Activated T-cell treated with anti-CD3 and anti-CD28 coated beads, Interleukin-2, amount 50 U/mL, for 24 hours (primary cell): ENCODE measurements around the gene LMO7.

Experiments
- DNase-seq: peaks from one replicate; pipeline ENCODE4 v3.0.0-alpha.2; 2020
- H3K27ac Mint-ChIP-seq: 2 replicates; pipeline ENCODE4 v1.8.0; 2020; ENCODE audit warnings: mild to moderate bottlenecking, mixed read lengths
- H3K27me3 Mint-ChIP-seq: 2 replicates; pipeline ENCODE4 v1.8.0; 2020; ENCODE audit warnings: mixed read lengths
- H3K36me3 Mint-ChIP-seq: 2 replicates; pipeline ENCODE4 v1.8.0; 2020; ENCODE audit warnings: low read depth, mixed read lengths
- H3K4me1 Mint-ChIP-seq: 2 replicates; pipeline ENCODE4 v1.8.0; 2020; ENCODE audit warnings: low read depth, mixed read lengths
- H3K4me3 Mint-ChIP-seq: 2 replicates; pipeline ENCODE4 v1.8.0; 2020; ENCODE audit warnings: mild to moderate bottlenecking, moderate library complexity, mixed read lengths
- H3K9me3 Mint-ChIP-seq: 2 replicates; pipeline ENCODE4 v1.8.0; 2020; ENCODE audit warnings: mixed read lengths

The LMO7 gene

GRCh38 chr13:75795274-75795673, 159.1 kb downstream of the LMO7 start:
- Mint-ChIP-seq H3K4me1 (peaks cover 36% of the 10 kb centered on the region), H3K9me3 (no peaks in the 10 kb centered on the region), H3K27me3 (no peaks in the 10 kb centered on the region), H3K36me3 (peaks cover 19% of the 10 kb centered on the region), H3K4me3 (no peak overlapping the region), H3K27ac (no peak overlapping the region)
- DNase-seq: no peak

- Mint-ChIP-seq H3K27ac (no peak overlapping the region), H3K36me3 (peaks cover 19% of the 10 kb centered on the region), H3K9me3 (no peaks in the 10 kb centered on the region), H3K4me3 (no peak overlapping the region), H3K27me3 (no peaks in the 10 kb centered on the region), H3K4me1 (peaks cover 50% of the 10 kb centered on the region)
- DNase-seq: no peak
Measured at GRCh38 chr13:75796825-75797224, 160.7 kb downstream of the LMO7 start.

GRCh38 chr13:75797239-75797638, 161.1 kb downstream of the LMO7 start:
- H3K4me1 Mint-ChIP-seq: peaks cover 54% of the 10 kb centered on the region
- peaks cover 19% of the 10 kb centered on the region for H3K36me3 Mint-ChIP-seq
- H3K9me3 Mint-ChIP-seq: no peaks in the 10 kb centered on the region
- no peak for DNase-seq
- no peak overlapping the region for H3K27ac Mint-ChIP-seq
- H3K27me3 Mint-ChIP-seq: no peaks in the 10 kb centered on the region
- no peak overlapping the region for H3K4me3 Mint-ChIP-seq

GRCh38 chr13:75797719-75798118, 161.6 kb downstream of the LMO7 start:
- Mint-ChIP-seq H3K4me3 (no peak overlapping the region), H3K4me1 (peaks cover 59% of the 10 kb centered on the region), H3K27ac (peak overlapping the region; percentile 79), H3K36me3 (peaks cover 19% of the 10 kb centered on the region), H3K9me3 (no peaks in the 10 kb centered on the region), H3K27me3 (no peaks in the 10 kb centered on the region)
- no peak for DNase-seq

- no peak for DNase-seq
- H3K4me3 Mint-ChIP-seq: peak overlapping the region; percentile 4
- peaks cover 19% of the 10 kb centered on the region for H3K36me3 Mint-ChIP-seq
- peaks cover 66% of the 10 kb centered on the region for H3K4me1 Mint-ChIP-seq
- H3K27me3 Mint-ChIP-seq: no peaks in the 10 kb centered on the region
- peak overlapping the region; percentile 79 for H3K27ac Mint-ChIP-seq
- no peaks in the 10 kb centered on the region for H3K9me3 Mint-ChIP-seq
Measured at GRCh38 chr13:75798353-75799255, 162.5 kb downstream of the LMO7 start.

GRCh38 chr13:75800545-75800944, 164.4 kb downstream of the LMO7 start:
- H3K27me3 Mint-ChIP-seq: no peaks in the 10 kb centered on the region
- H3K4me3 Mint-ChIP-seq: no peak overlapping the region
- peaks cover 24% of the 10 kb centered on the region for H3K36me3 Mint-ChIP-seq
- H3K27ac Mint-ChIP-seq: peak overlapping the region; percentile 6
- no peaks in the 10 kb centered on the region for H3K9me3 Mint-ChIP-seq
- peaks cover 62% of the 10 kb centered on the region for H3K4me1 Mint-ChIP-seq
- DNase-seq: no peak

GRCh38 chr13:75801388-75801945, 165.3 kb downstream of the LMO7 start:
- Mint-ChIP-seq H3K27ac (no peak overlapping the region), H3K9me3 (no peaks in the 10 kb centered on the region), H3K27me3 (no peaks in the 10 kb centered on the region), H3K4me3 (no peak overlapping the region), H3K36me3 (peaks cover 21% of the 10 kb centered on the region), H3K4me1 (peaks cover 61% of the 10 kb centered on the region)
- no peak for DNase-seq

GRCh38 chr13:75802161-75802560, 166.0 kb downstream of the LMO7 start:
- H3K27me3 Mint-ChIP-seq: no peaks in the 10 kb centered on the region
- no peak for DNase-seq
- H3K4me1 Mint-ChIP-seq: peaks cover 61% of the 10 kb centered on the region
- H3K27ac Mint-ChIP-seq: peak overlapping the region; percentile 78
- peaks cover 14% of the 10 kb centered on the region for H3K36me3 Mint-ChIP-seq
- no peaks in the 10 kb centered on the region for H3K9me3 Mint-ChIP-seq
- peak overlapping the region; percentile 13 for H3K4me3 Mint-ChIP-seq

GRCh38 chr13:75803164-75803611, 167.1 kb downstream of the LMO7 start:
- DNase-seq: no peak
- peaks cover 51% of the 10 kb centered on the region for H3K4me1 Mint-ChIP-seq
- H3K9me3 Mint-ChIP-seq: no peaks in the 10 kb centered on the region
- peak overlapping the region; percentile 13 for H3K4me3 Mint-ChIP-seq
- peaks cover 10% of the 10 kb centered on the region for H3K36me3 Mint-ChIP-seq
- H3K27me3 Mint-ChIP-seq: no peaks in the 10 kb centered on the region
- peak overlapping the region; percentile 55 for H3K27ac Mint-ChIP-seq

GRCh38 chr13:75804054-75804453, 167.9 kb downstream of the LMO7 start:
- no peak overlapping the region for H3K27ac Mint-ChIP-seq
- peaks cover 43% of the 10 kb centered on the region for H3K4me1 Mint-ChIP-seq
- H3K27me3 Mint-ChIP-seq: no peaks in the 10 kb centered on the region
- no peak for DNase-seq
- no peaks in the 10 kb centered on the region for H3K9me3 Mint-ChIP-seq
- H3K4me3 Mint-ChIP-seq: no peak overlapping the region
- H3K36me3 Mint-ChIP-seq: peaks cover 9% of the 10 kb centered on the region

GRCh38 chr13:75804605-75805004, 168.5 kb downstream of the LMO7 start:
- Mint-ChIP-seq H3K27ac (no peak overlapping the region), H3K36me3 (peaks cover 9% of the 10 kb centered on the region), H3K4me3 (no peak overlapping the region), H3K27me3 (no peaks in the 10 kb centered on the region), H3K4me1 (peaks cover 38% of the 10 kb centered on the region), H3K9me3 (no peaks in the 10 kb centered on the region)
- DNase-seq: no peak

GRCh38 chr13:75806117-75806516, 170.0 kb downstream of the LMO7 start:
- DNase-seq: no peak
- H3K4me3 Mint-ChIP-seq: no peak overlapping the region
- H3K27me3 Mint-ChIP-seq: no peaks in the 10 kb centered on the region
- peaks cover 9% of the 10 kb centered on the region for H3K36me3 Mint-ChIP-seq
- no peaks in the 10 kb centered on the region for H3K9me3 Mint-ChIP-seq
- peaks cover 25% of the 10 kb centered on the region for H3K4me1 Mint-ChIP-seq
- no peak overlapping the region for H3K27ac Mint-ChIP-seq

GRCh38 chr13:75811361-75811760, 175.2 kb downstream of the LMO7 start:
- Mint-ChIP-seq H3K4me3 (no peak overlapping the region), H3K27me3 (no peaks in the 10 kb centered on the region), H3K27ac (no peak overlapping the region), H3K9me3 (no peaks in the 10 kb centered on the region), H3K4me1 (no peaks in the 10 kb centered on the region), H3K36me3 (peaks cover 4% of the 10 kb centered on the region)
- no peak for DNase-seq

- peaks cover 4% of the 10 kb centered on the region for H3K36me3 Mint-ChIP-seq
- no peak for DNase-seq
- H3K27ac Mint-ChIP-seq: no peak overlapping the region
- no peaks in the 10 kb centered on the region for H3K27me3 Mint-ChIP-seq
- no peaks in the 10 kb centered on the region for H3K4me1 Mint-ChIP-seq
- no peak overlapping the region for H3K4me3 Mint-ChIP-seq
- no peaks in the 10 kb centered on the region for H3K9me3 Mint-ChIP-seq
Measured at GRCh38 chr13:75811841-75812240, 175.7 kb downstream of the LMO7 start.

GRCh38 chr13:75812751-75813181, 176.6 kb downstream of the LMO7 start:
- no peaks in the 10 kb centered on the region for H3K4me1 Mint-ChIP-seq
- H3K9me3 Mint-ChIP-seq: no peaks in the 10 kb centered on the region
- peaks cover under 1% of the 10 kb centered on the region for H3K36me3 Mint-ChIP-seq
- H3K27ac Mint-ChIP-seq: no peak overlapping the region
- no peak for DNase-seq
- H3K27me3 Mint-ChIP-seq: no peaks in the 10 kb centered on the region
- H3K4me3 Mint-ChIP-seq: no peak overlapping the region
